22Rv1 (cell line): ENCODE measurements around the gene CERS1.

Experiments
- CTCF ChIP-seq: fragments of 450-650 bp; IDR thresholded peaks from 2 replicates; pipeline ENCODE4 v1.5.1; 2017; ENCODE audit warnings: mild to moderate bottlenecking
- ZFX ChIP-seq: fragments of 450-650 bp; IDR thresholded peaks from 2 replicates; pipeline ENCODE4 v1.6.1; 2017; ENCODE audit warnings: antibody characterized with exemption, borderline replicate concordance

- no peak for TF ChIP-seq CTCF
- no peak for TF ChIP-seq ZFX
Observed at GRCh38 chr19:18910010-18910409, 14.1 kb upstream of the CERS1 start.
